Liver (tissue), 9 donors: ENCODE measurements around the gene FOXJ2. TPM values are rescaled to one million over a fixed set of nuclear protein-coding genes. Genes with fewer than 3 reads are reported as not detected.

Experiments used
- DNase-seq: peaks from one replicate; pipeline ENCODE4 v3.0.0-alpha.2; 2017; ENCODE audit warnings: low spot score
- H3K27ac ChIP-seq, 2 donors: one replicate each; pipeline ENCODE4 v1.7.0; 2013; ENCODE audit warnings: inconsistent platforms in 2 of 2, low read length in 2 of 2, control low read depth in 1 of 2, low read depth in 1 of 2, mild to moderate bottlenecking in 1 of 2
- H3K27me3 ChIP-seq, 4 donors: one replicate each; pipeline versions ENCODE4 v1.6.1 to v1.7.0; 2013; ENCODE audit warnings: low read length in 3 of 4, inconsistent platforms in 1 of 4, mild to moderate bottlenecking in 1 of 4, moderate library complexity in 1 of 4; ENCODE audit not compliant: control insufficient read depth in 4 of 4, insufficient read depth in 4 of 4
- H3K36me3 ChIP-seq, 4 donors: one replicate each; pipeline versions ENCODE4 v1.6.1 to v1.7.0; 2013; ENCODE audit warnings: low read length in 3 of 4, mild to moderate bottlenecking in 3 of 4, low read depth in 1 of 4, moderate library complexity in 1 of 4; ENCODE audit not compliant: control insufficient read depth in 4 of 4, insufficient read depth in 3 of 4
- H3K4me1 ChIP-seq, 4 donors: one replicate each; pipeline versions ENCODE4 v1.6.1 to v1.7.0; 2013; ENCODE audit warnings: low read length in 3 of 4, mild to moderate bottlenecking in 3 of 4, moderate library complexity in 1 of 4; ENCODE audit not compliant: control insufficient read depth in 4 of 4, insufficient read depth in 4 of 4
- H3K4me3 ChIP-seq, 3 donors: one replicate each; pipeline versions ENCODE4 v1.6.1 to v1.7.0; 2013; ENCODE audit warnings: low read length in 3 of 3, control low read depth in 1 of 3, low read depth in 1 of 3, mild to moderate bottlenecking in 1 of 3
- H3K9ac ChIP-seq, 2 donors: one replicate each; pipeline ENCODE4 v1.7.0; 2013; ENCODE audit warnings: low read length in 2 of 2, mild to moderate bottlenecking in 2 of 2, moderate library complexity in 2 of 2, control low read depth in 1 of 2, low read depth in 1 of 2
- H3K9me3 ChIP-seq, 4 donors: one replicate each; pipeline versions ENCODE4 v1.6.1 to v1.7.0; 2013; ENCODE audit warnings: low read length in 3 of 4; ENCODE audit not compliant: control insufficient read depth in 4 of 4
- EGR1 ChIP-seq, 2 donors: IDR thresholded peaks; 2 replicates each; pipeline ENCODE4 v1.6.1; 2016 to 2018; ENCODE audit warnings: antibody characterized with exemption in 2 of 2, low read depth in 2 of 2
- FOXA1 ChIP-seq: IDR thresholded peaks from 2 replicates; pipeline ENCODE4 v1.6.1; 2016; ENCODE audit warnings: antibody characterized with exemption
- FOXA2 ChIP-seq: IDR thresholded peaks from 2 replicates; pipeline ENCODE4 v1.6.1; 2016; ENCODE audit warnings: antibody characterized with exemption
- GABPA ChIP-seq, 2 donors: IDR thresholded peaks in 1 of 2; conservative IDR thresholded peaks in 1 of 2; 2 replicates each; pipeline ENCODE4 v1.6.1; 2016; ENCODE audit warnings: antibody characterized with exemption in 2 of 2, mild to moderate bottlenecking in 1 of 2, moderate library complexity in 1 of 2
- NR2F2 ChIP-seq: IDR thresholded peaks from 2 replicates; pipeline ENCODE4 v1.6.1; 2016; ENCODE audit warnings: antibody characterized with exemption
- RAD21 ChIP-seq, 2 donors: IDR thresholded peaks; 2 replicates each; pipeline ENCODE4 v1.6.1; 2016; ENCODE audit warnings: antibody characterized with exemption in 2 of 2, mild to moderate bottlenecking in 2 of 2
- RXRA ChIP-seq, 2 donors: IDR thresholded peaks; 2 replicates each; pipeline ENCODE4 v1.6.1; 2017 to 2018; ENCODE audit warnings: antibody characterized with exemption in 2 of 2, mild to moderate bottlenecking in 1 of 2
- SP1 ChIP-seq: IDR thresholded peaks from 2 replicates; pipeline ENCODE4 v1.6.1; 2018; ENCODE audit warnings: antibody characterized with exemption, mild to moderate bottlenecking
- TAF1 ChIP-seq: conservative IDR thresholded peaks from 2 replicates; pipeline ENCODE4 v1.6.1; 2016; ENCODE audit warnings: antibody characterized with exemption, mild to moderate bottlenecking
- YY1 ChIP-seq: IDR thresholded peaks from 2 replicates; pipeline ENCODE4 v1.6.1; 2016; ENCODE audit warnings: antibody characterized with exemption, mild to moderate bottlenecking
- WGBS: extraction: QIAGEN DNeasy Blood & Tissue Kit; methylation state at CpG from one replicate; pipeline ENCODE4 v1.1.7; 2013; 5-methylcytosine and 5-hydroxymethylcytosine counted together
- polyA plus RNA-seq, 2 donors: library from polyadenylated mRNA; stranded (reverse) in 1 of 2; unstranded in 1 of 2; fragments of 200-250 nt in 1 of 2; fragments of >200 nt in 1 of 2; fragmentation: Nextera tagmentation in 1 of 2; extraction: Ambion mirVana in 1 of 2; gene quantifications; one replicate each; pipeline versions ENCODE4 v1.2.1 to v1.2.3, GENCODE V29; 2013 to 2015
- total RNA-seq, 2 donors: library from RNA; depleted of rRNA; stranded (reverse); fragments of >200 nt; gene quantifications; one replicate each; pipeline ENCODE4 v1.2.3, GENCODE V29; 2014
- TF ChIP-seq, protein P1 (sequence below): fragments of 150-350 bp; IDR thresholded peaks from 2 replicates; pipeline ENCODE4 v1.5.1; 2017; ENCODE audit warnings: improper control_type of control experiment, low read depth, low read length; ENCODE audit not compliant: missing input control
- donor health status: healthy.
- donor health status: healthy.
- donor health status: healthy.
- donor health status: healthy.
- donor health status: healthy.

FOXJ2 gene
- total and polyA plus RNA-seq, 4 donors, result 2.3 to 9.2 (median 3.7) TPM

DNA sequence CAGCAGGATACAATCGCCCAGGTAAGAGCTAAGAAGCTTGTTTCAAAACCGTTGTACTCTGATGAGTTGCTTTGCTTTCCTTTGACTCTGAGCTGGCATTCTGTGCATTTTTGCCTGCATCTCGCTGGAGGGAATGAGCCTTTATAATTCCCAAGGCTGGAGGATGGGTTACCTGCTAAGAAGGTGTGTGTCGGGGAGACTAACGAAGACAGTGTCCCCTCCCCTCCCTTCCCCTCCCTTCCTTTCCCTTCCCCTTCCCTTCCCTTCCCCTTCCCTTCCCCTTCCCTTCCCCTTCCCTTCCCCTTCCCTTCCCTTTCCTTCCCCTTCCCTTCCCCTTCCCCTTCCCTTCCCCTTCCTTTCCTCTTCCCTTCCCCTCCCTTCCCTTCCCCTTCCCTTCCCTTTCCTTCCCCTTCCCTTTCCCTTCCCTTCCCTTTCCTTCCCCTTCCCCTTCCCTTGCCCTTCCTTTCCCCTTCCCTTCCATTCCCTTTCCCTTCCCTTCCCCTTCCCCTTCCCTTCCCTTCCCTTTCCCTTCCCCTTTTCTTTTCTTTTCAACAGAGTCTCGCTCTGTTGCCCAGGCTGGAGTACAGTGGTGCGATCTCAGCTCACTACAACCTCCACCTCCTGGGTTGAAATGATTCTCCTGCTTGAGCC lies 18.2 kb downstream of the FOXJ2 start:
- 92% methylated on average over 7 of the region's 7 CpGs for WGBS
- H3K4me3 ChIP-seq, result no peak overlapping the region
- TF ChIP-seq NR2F2, result no peak
- TF ChIP-seq EGR1 (IDR thresholded peaks at IDR 0.05; ENCODE audit: low read depth in 2 of 2), result no peak
- no peak for TF ChIP-seq RXRA (IDR thresholded peaks at IDR 0.05)
- TF ChIP-seq, protein P1, sequence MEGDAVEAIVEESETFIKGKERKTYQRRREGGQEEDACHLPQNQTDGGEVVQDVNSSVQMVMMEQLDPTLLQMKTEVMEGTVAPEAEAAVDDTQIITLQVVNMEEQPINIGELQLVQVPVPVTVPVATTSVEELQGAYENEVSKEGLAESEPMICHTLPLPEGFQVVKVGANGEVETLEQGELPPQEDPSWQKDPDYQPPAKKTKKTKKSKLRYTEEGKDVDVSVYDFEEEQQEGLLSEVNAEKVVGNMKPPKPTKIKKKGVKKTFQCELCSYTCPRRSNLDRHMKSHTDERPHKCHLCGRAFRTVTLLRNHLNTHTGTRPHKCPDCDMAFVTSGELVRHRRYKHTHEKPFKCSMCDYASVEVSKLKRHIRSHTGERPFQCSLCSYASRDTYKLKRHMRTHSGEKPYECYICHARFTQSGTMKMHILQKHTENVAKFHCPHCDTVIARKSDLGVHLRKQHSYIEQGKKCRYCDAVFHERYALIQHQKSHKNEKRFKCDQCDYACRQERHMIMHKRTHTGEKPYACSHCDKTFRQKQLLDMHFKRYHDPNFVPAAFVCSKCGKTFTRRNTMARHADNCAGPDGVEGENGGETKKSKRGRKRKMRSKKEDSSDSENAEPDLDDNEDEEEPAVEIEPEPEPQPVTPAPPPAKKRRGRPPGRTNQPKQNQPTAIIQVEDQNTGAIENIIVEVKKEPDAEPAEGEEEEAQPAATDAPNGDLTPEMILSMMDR, result no peak
- no peak for TF ChIP-seq FOXA1
- no peak for TF ChIP-seq SP1
- TF ChIP-seq GABPA (IDR thresholded peaks at IDR 0.05 in 1 of 2, conservative IDR thresholded peaks at IDR 0.05 in 1 of 2), result no peak
- no peaks in the 10 kb centered on the region for H3K4me1 ChIP-seq
- no peak for DNase-seq
- H3K27ac ChIP-seq, result no peak overlapping the region
- H3K27me3 ChIP-seq, result no peaks in the 10 kb centered on the region
- H3K9ac ChIP-seq, result no peak overlapping the region
- H3K9me3 ChIP-seq, result no peaks in the 10 kb centered on the region
- peaks cover 4 to 72% (median 46%) of the 10 kb centered on the region in 4 donors for H3K36me3 ChIP-seq

DNA sequence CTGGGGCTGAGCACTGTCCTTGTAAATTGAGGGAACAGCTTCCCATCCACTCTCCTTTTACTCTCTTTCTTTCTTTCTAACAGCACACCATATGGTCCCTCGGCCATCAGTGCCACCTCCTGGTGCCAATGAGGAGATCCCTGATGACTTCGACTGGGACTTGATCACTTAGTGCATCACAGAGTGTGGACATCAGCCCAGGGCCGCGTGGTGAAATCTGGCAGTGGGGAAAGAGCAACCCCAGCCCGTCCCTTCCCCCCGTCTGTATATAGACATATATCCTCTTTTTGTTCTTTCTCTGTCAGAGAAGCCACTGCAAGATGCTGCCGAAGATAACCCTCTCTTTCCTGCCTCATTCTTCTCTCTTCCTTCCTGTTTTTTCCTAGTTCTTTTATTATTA lies 20.2 kb downstream of the FOXJ2 start:
- Histone ChIP-seq H3K4me1 (no peaks in the 10 kb centered on the region), H3K4me3 (no peak overlapping the region), H3K27me3 (no peaks in the 10 kb centered on the region), H3K9me3 (no peaks in the 10 kb centered on the region), H3K9ac (no peak overlapping the region), H3K27ac (no peak overlapping the region), H3K36me3 (peaks cover 4 to 68% (median 42%) of the 10 kb centered on the region in 4 donors)
- no peak for DNase-seq
- WGBS, result 76% methylated on average over 7 of the region's 7 CpGs
- TF ChIP-seq, protein P1, result no peak
- TF ChIP-seq RXRA (IDR thresholded peaks at IDR 0.05) (no peak), GABPA (IDR thresholded peaks at IDR 0.05 in 1 of 2, conservative IDR thresholded peaks at IDR 0.05 in 1 of 2) (no peak), FOXA2 (no peak), EGR1 (IDR thresholded peaks at IDR 0.05; ENCODE audit: low read depth in 2 of 2) (no peak), RAD21 (IDR thresholded peaks at IDR 0.05) (no peak), TAF1 (no peak), FOXA1 (no peak), YY1 (no peak)

DNA sequence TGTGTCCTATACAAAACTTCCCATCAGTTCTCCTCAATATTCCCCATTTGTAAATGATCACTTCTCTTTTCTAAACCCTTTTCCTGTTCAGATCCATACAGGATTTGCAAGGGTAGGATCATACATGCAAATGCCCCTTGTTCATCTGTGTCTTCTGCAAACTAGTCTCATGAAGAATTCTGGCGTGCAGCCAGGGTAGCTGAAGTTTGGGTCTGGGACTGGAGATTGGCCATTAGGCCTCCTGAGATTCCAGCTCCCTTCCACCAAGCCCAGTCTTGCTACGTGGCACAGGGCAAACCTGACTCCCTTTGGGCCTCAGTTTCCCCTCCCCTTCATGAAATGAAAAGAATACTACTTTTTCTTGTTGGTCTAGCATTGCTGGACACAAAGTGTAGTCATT lies 22.3 kb downstream of the FOXJ2 start:
- WGBS, result 96% methylated on average over 2 of the region's 2 CpGs
- H3K27ac ChIP-seq, result no peak overlapping the region

More for the DNA sequence above, 22.3 kb downstream of the FOXJ2 start:
- Histone ChIP-seq H3K36me3 (peaks cover 0 to 47% (median 24%) of the 10 kb centered on the region in 4 donors), H3K27me3 (no peaks in the 10 kb centered on the region), H3K9ac (no peak overlapping the region), H3K9me3 (no peaks in the 10 kb centered on the region), H3K4me3 (no peak overlapping the region), H3K4me1 (no peaks in the 10 kb centered on the region)
- DNase-seq, result no peak
- no peak for TF ChIP-seq SP1
